GM21381 (cell line): ENCODE measurements around the gene TSPAN31.
A peak's percentile ranks its signal among the peaks of the same experiment; 100 is the strongest.

Experiments
- ATAC-seq: cut with Tn5 transposase; IDR thresholded peaks from one replicate; pipeline ENCODE4 v1.9.1; 2021; ENCODE audit warnings: mild to moderate bottlenecking, moderate library complexity; ENCODE audit not compliant: unreplicated experiment

The TSPAN31 gene

DNA sequence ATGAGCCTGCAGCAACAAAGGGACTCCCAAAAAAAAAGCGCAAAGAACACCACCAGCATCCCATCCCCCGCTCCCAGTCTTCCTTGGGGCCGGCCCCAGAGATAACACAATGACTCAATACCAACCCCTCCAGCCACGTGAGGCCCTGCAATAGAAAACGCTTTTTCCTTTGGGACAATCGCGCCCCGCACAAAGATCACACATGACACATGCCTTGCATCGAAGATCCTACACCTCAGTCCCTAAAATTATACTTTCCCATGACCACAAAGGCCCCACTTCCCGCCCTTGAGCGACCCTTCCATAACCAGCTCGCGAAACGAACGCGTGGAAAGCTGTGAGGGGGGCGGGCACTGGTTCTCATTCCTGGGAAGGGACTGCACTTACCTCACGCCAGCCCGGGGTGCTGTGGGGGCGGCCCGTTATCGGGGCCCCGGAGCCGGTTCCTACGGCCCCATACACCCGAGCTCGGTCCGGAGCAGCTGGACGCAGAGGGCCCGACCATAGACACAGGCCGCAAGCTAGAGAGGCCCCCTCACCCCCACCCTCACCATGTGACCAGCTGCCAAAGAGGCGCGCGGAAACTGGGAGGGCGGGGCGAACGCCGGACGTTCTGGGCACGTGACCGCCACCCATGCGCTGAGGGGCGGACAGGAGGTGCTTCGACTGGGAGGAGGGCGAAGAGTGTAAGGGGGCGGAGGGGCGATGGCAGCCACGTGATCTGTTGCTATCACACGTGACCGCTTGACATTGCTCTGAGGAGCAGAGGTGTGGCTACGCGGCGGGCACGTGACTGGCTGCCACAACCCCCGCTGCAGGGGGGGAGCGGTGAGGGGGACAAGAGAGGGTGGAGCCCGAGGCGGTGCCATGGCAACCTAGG, 7.2 kb downstream of the TSPAN31 start, which contains the start of gene CDK4:
Gene CDK4, minus strand, starts transcription at position 523 of the 880 bp plus-strand sequence. CDS start 593 bp downstream, outside the sequence.
- ATAC-seq = peak; percentile 63

DNA sequence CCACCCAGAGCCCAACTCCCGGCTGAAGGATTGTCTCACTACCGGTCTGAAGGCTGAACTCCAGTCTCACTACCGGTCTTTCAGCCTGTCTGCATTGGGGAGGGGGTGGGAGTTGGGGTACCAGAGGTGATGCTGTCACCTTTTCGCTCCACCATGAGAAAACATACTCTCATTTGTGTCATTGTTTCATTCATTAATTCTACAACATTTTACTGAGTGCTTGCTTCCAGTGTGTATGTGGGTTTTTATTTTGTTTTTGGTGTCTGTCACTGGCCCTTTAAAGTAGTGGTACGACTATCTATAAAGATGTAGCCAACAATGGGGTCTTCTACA, 7.8 kb downstream of the TSPAN31 start:
- ATAC-seq = no peak

- ATAC-seq = no peak
These were observed 9.0 kb downstream of the TSPAN31 start for GRCh38 chr12:57753756-57754337.

GRCh38 chr12:57754411-57755193, 9.8 kb downstream of the TSPAN31 start, which contains the start of gene MARCHF9:
MARCHF9 (plus strand) TSS chr12:57755103; CDS start chr12:57755529, 426 bp downstream.
- peak; percentile 37 for ATAC-seq

DNA sequence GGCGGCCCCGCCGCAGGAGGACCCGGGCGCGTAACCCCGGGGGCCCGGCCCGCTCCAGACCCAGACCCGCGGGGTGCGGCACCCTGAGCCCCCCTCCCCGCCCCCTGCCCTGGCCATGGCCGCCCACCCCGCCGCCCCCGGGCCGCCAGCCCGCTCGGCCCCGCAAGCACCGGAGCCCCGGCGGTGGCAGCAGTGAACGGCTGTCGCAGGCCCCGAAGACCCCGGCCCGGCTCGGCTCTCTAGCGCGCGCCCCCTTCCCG, 10.3 kb downstream of the TSPAN31 start:
- no peak for ATAC-seq

DNA sequence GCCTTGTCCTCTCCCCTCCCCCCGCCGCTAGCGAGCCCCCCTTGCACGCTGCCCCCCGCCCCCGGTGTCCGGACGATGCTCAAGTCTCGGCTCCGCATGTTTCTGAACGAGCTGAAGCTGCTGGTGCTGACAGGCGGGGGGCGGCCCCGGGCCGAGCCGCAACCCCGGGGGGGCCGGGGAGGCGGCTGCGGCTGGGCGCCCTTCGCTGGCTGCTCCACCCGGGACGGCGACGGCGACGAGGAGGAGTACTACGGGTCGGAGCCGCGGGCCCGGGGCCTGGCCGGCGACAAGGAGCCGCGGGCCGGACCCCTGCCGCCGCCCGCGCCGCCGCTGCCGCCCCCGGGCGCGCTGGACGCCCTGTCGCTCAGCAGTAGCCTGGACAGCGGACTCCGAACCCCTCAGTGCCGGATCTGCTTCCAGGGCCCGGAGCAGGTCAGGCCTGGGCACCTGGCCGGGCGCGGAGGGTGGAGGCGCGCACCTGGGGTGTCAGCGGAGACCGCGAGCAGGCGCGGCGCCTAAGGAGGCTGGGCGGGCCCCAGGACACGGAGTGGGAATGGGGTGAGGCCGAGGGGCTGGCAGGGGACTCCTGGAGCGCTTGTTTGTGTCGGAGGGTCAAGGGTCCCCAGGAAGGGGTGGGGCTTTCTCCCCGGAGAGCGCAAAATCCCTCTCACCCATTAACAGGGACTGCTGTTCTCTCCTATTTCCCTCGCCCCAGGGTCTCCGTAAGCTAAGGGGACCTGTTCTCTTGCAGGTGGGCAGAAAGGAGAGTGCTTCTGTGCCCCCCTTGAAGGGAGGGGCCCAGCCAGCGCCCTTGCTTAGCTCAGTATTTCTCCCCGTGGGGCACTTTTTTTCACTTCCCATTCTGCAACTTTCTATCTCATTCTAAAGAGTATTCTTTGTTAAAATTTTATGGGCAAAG, 10.9 kb downstream of the TSPAN31 start:
- no peak for ATAC-seq

GRCh38 chr12:57756406-57757341, 11.8 kb downstream of the TSPAN31 start:
- ATAC-seq = no peak

- no peak for ATAC-seq
These were observed 12.9 kb downstream of the TSPAN31 start for GRCh38 chr12:57757771-57758170.

DNA sequence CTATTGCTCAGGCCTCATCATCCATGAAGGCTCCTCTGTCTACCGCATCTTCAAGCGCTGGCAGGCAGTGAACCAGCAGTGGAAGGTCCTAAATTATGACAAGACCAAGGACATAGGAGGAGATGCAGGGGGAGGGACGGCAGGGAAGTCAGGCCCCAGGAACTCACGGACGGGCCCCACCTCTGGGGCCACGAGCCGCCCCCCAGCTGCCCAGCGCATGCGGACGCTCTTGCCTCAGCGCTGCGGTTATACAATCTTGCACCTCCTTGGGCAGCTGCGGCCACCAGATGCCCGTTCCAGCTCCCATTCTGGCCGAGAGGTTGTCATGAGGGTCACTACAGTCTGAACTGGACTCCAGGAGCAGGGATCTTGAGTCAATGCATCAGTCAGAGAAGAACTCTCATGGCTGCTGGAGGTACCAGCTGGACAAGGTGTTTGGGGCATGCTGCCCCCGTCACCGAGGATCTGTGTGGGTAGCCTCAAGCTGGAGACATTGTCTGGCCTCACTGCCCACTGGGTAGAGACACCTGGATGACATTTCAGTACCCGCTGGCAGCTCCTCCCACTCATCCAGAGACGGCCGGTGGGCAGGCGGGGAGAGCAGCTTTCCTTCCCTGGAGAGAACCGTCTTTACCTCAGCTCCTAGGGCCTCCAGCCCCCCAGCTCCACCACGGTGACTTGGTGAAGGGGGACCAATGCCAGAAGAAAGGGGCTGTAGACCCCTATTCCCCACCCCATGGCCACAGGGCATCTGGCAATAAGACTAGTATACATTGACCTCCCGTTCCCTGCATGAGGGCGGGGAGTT, 13.9 kb downstream of the TSPAN31 start:
- no peak for ATAC-seq

DNA sequence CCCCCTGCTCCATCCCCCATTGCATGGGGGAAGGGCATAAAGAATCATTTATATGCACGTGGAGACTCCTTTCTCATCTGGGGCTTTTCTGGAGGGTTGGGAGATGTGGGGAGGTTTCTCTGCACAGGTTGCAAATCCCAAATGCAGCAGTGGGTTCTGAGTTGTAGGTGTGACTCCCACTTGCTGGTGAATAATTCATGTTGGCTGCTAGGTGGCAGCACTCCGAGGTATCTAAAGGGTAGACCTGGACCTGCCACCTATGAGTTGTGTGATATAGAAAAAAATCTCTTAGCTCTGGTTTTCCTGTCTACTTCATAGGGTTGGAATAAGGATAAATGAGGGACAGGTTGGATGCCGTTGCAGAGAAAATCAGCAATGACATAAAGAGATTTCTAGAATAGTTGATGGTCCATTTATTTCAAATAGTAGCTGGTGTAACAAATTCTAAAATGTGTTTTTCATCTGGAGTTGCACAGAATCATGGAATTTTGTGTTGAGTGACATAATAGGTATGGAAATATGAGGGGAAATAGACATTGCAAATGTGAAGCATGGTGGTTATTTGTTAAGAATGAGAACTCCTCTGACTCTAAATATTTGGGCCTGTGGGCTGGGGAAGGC, 14.6 kb downstream of the TSPAN31 start:
- ATAC-seq = no peak

- ATAC-seq = no peak
These were observed 15.6 kb downstream of the TSPAN31 start for GRCh38 chr12:57760347-57760982.

DNA sequence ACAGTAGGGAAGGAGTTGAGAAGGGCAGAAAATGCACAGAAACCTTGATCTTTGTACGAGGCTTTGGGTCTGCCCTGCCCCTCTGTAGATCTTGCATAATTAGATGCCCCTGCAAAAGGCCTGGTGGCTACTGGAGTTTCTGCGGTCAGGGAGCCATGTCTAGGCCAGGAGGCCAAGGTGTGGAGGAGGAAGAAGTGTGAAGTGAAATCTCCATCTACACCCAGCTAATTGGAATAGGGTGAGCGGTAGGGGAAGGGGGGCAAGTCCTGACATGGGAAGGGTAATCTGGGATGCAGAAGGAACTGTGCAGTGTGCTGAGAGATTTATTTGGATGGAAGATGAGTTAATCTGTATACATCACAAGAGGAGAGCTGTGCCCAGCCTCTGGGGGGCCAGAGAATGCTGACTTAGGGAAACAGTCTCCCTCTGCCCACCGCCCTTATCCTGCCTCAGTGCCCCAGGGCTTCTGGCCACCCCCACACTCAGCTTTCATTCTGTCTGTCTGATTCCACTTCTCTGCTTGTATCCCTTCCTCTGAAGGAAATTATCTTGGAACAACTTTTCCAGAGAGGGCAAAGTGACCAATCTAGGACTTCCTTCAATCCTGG, 16.7 kb downstream of the TSPAN31 start:
- ATAC-seq = no peak

- no peak for ATAC-seq
These were observed 17.6 kb downstream of the TSPAN31 start for GRCh38 chr12:57762463-57762862.

DNA sequence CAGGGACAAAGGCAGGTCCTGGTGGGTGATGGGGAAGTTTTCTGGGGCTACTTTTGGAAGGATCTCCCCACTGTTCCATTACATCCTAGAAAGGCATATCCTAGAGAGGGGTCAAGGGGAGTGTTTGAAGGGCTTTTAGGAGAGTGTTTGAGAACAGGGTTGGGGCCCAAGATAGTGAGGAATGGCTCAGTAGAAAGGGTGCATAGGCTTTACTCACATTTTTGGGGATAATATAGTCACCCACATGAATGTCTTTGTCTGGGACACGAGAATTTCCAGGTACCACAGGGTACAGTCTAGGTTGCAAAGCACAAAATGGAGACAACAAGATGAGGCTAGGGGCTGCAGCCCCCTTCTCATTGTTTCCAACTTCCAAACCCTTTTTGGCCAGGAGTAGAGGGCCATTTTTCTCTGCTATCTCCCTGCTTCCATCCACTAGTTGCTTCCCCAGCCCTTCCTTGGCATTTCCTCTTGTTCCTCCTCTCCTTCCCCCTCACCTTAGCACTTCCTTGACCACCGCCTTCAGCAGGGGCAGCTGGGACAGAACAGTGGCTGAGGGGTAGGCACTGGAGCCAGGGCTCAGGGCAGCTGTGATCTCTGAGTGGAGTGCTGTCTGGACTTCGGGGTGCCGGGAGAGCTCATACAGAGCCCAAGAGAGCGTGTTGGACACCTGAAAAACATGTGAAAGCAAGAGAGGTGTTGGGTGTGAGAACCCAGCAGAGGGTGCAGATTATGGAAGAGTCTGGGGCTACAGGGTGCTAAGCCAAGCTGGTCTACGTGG, 19.2 kb downstream of the TSPAN31 start:
- no peak for ATAC-seq

GRCh38 chr12:57764662-57765002, 19.8 kb downstream of the TSPAN31 start:
- ATAC-seq = peak; percentile 17

DNA sequence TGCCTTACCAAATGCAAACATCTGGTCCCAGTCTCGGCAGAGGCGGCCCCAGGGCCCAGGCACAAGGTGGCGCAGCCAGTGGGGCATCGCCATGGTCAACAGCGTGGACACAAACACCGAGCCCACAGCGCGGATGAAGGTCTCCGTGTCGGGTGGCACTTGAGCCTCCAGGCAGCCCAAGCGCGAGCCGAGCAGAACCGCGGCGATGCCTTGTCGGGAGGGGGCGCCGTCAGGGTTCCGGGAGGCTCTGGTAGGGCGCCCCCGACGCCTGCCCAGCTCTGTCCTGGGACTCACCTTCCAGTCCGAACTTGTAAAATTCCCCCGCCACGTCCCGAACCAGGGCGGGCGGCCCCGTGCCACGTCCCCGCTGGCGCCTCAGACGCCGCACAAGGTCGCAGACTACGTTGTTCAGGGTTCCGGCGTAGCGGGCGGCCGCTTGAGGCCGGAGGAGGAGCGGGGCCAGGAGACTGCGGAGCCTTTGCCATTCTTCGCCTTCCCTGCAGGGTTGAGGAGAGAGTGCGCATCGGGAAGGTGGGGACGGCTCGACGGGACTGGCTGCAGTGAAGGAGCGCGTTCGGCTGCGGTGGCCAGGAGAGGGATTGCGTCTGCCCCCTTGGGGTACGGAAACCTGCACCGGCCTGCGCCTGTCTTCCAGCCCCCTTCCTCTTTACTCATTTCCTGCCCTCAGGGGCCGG, 20.3 kb downstream of the TSPAN31 start:
- peak; percentile 65 for ATAC-seq
